NCI-H345 (cell line): ENCODE measurements around the gene VWF.
"Not testable (repeated sequence)": the region's sequence is repeated elsewhere in the genome, so short reads cannot be mapped to it uniquely, and the experiment has no call there.

Experiments
- DNase-seq: peaks from one replicate; lab custom pipeline; 2025; lab: John Stamatoyannopoulos, UW

VWF gene

GRCh38 chr12:6145564-6145963 is 21.1 kb upstream of the VWF start:
- no peak for DNase-seq

DNA sequence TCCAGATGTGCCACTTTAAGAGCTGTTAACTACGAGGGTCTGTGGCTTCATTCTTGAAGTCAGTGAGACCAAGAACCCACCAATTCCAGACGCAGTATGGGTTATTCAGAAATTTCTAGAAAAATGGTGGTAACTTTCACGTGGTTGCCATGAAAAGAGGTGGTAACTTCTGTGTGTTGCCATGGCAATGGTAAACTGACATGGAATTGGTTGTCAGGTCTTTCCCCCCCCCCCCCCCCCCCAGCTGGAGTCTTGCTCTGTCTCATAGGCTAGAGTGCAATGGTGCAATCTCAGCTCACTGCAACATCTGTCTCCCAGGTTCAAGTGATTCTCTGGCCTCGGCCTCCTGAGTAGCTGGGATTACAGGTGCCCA is 18.8 kb upstream of the VWF start:
- DNase-seq, result no peak

DNA sequence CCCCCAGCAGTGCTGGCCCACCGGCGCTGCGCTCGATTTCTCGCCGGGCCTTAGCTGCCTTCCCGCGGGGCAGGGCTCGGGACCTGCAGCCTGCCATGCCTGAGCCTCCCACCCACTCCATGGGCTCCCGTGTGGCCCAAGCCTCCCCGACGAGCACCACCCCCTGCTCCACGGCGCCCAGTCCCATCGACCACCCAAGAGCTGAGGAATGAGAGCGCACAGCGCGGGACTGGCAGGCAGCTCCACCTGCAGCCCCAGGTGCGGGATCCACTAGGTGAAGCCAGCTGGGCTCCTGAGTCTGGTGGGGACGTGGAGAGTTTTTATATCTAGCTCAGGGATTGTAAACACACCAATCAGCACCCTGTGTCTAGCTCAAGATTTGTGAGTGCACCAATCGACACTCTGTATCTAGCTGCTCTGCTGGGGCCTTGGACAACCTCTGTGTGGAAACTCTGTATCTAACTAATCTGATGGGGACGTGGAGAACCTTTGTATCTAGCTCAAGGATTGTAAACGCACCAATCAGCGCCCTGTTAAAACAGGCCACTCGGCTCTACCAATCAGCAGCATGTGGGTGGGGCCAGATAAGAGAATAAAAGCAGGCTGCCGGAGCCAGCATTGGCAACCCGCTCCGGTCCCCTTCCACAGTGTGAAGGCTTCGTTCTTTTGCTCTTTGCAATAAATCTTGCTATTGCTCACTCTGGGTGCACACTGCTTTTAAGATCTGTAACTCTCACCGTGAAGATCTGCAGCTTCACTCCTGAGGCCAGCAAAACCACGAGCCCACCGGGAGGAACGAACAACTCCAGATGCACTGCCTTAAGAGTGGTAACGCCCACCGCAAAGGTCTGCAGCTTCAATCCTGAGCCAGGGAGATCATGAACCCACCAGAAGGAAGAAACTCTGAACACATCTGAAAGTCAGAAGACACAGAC is 18.2 kb upstream of the VWF start:
- not testable (repeated sequence) for DNase-seq

- DNase-seq, result not testable (repeated sequence)
Observed at GRCh38 chr12:6141731-6142367, 17.4 kb upstream of the VWF start.

- DNase-seq, result no peak
Observed at GRCh38 chr12:6140651-6141447, 16.4 kb upstream of the VWF start.

- DNase-seq, result no peak
Observed at GRCh38 chr12:6135071-6135470, 10.6 kb upstream of the VWF start.

DNA sequence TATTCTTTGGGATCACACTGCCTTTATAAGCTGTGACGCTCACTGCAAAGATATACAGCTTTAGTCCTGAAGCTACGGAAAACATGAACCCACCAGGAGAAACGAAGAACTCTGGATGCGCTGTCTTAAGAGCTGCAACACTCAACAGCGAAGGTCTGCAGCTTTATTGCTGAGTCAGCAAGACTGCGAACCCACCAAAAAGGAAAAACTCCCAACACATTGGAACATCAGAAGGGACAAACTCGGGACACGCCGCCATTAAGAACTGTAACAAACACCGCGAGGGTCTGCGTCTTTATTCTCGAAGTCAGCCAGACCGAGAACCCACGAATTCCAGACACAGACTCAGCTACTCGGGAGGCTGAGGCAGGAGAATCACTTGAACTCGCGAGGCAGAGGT is 9.2 kb upstream of the VWF start:
- DNase-seq, result no peak

- DNase-seq, result no peak
Observed at GRCh38 chr12:6132496-6132895, 8.0 kb upstream of the VWF start.

DNA sequence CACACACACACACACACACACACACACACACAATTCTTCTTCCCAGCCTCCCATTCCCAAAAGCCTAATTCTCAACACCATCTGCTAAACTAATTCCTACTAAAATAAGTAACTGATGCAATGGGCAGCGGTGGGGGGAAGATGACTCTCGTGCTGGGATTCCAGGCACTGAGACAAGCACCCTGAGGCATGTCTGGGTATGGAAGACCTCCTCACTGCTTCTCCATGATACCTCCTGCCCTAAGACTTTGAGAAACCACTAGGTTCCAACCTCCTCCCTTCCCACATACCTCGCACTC is 789 bp upstream of the VWF start:
- DNase-seq, result no peak

DNA sequence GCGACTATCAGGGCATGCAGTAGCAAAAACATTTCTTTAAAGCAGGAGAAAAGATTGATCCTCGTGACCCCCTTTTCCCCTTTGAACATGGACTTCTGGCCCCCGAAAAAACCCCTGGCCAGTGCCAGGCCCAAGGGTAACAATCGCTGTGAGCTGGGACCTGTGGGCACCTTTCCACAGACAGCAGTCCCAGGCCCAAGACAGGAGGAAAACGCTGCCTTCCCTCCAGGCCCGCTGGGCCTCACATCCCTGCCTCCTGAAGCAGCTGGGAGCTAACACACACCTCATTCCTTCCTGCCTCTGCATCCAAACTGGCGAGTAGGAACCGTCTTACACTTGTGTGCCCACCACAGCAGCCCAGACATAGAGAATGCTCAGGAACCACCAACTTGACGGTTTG is 1.2 kb downstream of the VWF start:
- DNase-seq, result no peak

- DNase-seq, result no peak
Observed at GRCh38 chr12:6122201-6122600, 2.3 kb downstream of the VWF start.

DNA sequence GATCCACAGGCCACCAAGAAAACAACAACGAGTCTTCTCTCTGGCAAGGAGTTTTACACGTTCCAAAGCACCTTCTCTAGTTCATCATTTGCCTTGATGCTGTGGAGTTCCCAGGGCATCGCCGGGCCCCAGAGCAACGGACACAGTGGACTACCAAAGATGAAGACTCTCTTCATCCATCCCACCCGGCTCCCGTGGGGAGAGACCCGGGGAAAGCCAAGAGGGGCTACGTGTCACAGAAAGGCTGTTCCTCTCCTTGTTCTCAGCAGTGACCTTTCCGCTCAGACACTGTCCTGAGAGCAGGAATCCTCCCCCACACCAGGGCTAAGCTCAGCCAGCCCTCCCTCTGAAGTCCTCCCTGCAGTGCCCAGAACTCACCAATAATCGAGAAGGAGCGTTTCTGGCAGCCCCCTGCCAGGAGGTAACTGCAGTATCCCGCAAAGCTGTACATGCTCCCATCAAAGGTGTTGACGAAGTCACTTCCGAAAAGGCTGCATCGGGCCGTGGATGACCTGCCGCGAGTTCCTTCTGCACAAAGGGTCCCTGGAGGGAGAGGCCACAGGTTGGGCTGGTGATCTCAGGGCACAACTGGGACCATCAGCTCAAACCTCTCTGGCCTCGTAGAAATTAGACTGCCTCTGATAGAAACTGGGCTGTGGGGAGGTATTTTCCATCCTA is 3.5 kb downstream of the VWF start:
- no peak for DNase-seq

DNA sequence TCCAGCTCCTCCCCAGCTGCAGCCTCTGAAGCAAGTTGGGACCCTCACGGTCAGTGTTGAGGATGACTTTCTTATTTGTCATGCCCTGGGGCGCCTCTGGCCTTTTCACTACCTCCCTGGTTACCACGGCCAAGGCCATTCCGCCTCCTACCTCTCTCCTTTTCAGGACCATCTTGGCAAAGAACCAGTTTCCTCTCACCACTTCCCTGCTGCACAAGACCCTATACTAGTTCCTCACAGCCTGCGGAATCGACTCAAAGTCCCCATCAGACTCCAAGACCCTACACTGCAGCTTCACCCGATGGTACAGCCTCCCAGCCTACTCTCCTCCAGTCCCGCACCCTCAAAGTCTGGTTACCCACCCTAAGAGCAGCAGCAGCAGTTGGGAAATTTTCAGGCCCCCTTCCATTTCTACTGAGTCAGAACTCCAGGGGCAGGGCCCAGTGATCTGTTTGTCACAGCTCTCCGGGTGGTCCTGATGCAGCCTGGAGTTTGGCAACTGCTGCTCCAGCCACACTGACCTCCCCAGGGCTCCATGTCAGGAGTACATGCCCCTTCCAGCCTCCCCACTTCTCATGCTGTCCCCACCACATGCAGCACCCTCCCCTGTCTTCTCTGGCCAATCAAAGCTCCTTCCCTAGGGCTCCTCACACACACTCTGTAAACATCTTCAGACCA is 5.4 kb downstream of the VWF start:
- DNase-seq, result no peak

DNA sequence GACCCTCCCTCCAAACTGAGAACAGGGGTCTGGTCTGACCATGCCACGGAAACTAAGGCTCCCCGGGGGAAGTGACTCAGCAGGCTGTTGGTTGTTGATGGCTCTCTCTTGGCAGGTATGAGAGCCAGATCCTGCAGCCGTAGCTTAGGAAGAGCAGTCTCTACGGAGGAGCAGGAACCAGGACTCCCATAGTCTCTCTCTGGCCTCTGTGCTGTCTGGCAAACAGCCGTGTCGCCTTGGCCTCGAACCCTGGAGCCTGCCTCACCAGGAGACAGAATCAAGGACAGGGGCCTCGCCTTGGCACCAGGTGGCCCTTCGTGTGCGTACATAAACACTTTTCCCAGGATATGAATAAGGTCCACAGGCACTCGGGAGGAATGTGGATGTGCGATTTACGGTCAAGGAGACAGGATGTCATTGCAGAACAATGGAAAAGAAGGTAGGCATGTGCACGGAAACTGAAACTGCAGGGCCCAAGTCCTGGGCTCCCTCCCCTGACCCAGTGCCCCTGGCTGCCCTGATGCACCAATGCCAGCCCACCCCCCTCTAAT is 7.9 kb downstream of the VWF start:
- DNase-seq, result no peak

DNA sequence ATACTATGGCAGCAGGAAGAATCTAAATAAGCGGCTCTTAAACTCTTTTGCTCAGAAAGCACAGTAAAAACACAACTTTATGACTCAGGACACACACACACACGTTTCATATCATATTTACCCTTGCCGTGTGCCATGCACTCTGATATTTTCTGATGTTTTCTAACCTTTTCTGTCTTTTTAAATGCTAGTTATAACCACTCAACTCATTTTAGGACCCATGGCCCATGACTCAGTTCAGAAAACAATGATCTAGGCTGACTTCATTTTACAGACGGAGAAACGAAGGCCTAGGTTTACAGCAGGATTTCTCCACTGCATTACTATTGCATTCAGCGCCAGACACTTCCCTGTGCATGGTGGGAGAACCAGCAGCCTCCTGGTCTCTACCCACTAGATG is 9.1 kb downstream of the VWF start:
- DNase-seq, result no peak

GRCh38 chr12:6114476-6114870 is 10.0 kb downstream of the VWF start:
- DNase-seq, result no peak

- DNase-seq, result peak; percentile 36
Observed at GRCh38 chr12:6113691-6114475, 10.6 kb downstream of the VWF start.

- DNase-seq, result no peak
Observed at GRCh38 chr12:6112004-6112403, 12.5 kb downstream of the VWF start.

DNA sequence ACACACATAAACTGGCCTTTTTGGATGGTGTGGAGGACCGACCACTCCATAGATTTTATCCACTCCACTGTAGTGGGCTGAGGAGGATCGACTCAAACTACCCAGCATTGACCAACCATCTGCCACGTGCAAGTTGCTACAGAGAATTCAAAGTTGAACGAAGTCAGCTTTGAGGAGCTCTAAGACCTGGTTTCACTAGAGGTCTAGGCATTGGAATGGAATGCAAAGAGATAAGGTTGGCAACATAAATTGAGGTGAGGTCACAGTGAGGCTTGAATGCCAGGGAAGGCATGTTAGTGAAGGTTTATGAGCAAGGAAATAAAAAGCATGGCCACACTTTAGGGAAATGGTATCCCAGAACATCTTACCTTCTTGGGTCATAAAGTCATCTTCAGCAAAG is 14.5 kb downstream of the VWF start:
- DNase-seq, result no peak

DNA sequence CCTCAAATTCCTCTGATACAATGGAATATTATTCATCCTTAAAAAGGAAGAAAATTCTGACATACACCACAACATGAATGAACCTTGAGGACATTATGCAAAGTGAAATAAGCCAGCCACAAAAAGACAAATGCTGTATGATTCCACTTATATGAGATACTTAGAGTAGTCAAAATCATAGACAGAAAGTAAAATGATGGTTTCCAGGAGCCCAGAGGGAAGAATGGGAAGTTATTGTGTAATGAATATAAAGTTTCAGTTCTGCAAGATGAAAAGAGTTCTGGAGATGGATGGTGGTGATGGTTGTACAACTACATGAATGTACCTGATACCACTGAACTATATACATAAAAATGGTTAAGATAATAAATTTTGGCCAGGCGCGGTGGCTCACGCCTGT is 18.3 kb downstream of the VWF start:
- no peak for DNase-seq

DNA sequence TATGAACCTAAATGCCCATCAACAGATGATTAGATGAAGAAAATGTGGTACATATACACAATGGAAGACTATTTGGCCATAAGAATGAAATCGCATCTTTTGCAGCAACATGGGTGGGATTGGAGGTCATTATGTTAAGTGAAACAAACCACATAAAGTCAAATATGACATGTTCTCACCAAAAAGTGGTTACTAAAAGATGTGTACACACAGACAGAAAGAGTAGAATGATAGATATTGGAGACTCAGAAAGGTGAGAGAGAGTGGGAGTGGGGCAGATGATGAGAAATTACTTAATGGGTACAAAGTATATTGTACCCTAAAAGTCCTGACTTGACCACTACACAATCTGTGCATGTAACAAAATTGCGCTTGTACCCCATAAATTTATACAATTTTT is 19.6 kb downstream of the VWF start:
- no peak for DNase-seq
